Trophoblast cell (in vitro differentiated cells and primary cell): ENCODE results near the gene ELP1.
"Not testable (repeated sequence)": the region's sequence is repeated elsewhere in the genome, so short reads cannot be mapped to it uniquely, and the experiment has no call there.

Experiments
- DNase-seq, 2 donors: peaks; one replicate each; pipeline ENCODE4 v3.0.0-alpha.2; 2016
- H2AFZ ChIP-seq: 2 replicates; pipeline ENCODE4 v1.6.1; 2013; ENCODE audit warnings: low read length, moderate library complexity, mild to moderate bottlenecking; ENCODE audit not compliant: insufficient read depth, poor library complexity
- H2AK5ac ChIP-seq: 2 replicates; pipeline ENCODE4 v1.6.1; 2013; ENCODE audit warnings: mild to moderate bottlenecking, low read length
- H2BK120ac ChIP-seq: 2 replicates; pipeline ENCODE4 v1.6.1; 2013; ENCODE audit warnings: low read length, mild to moderate bottlenecking, moderate library complexity; ENCODE audit not compliant: insufficient read depth, poor library complexity
- H2BK12ac ChIP-seq: 2 replicates; pipeline ENCODE4 v1.6.1; 2013; ENCODE audit warnings: mild to moderate bottlenecking, low read length, moderate library complexity
- H2BK5ac ChIP-seq: 2 replicates; pipeline ENCODE4 v1.6.1; 2013; ENCODE audit warnings: low read length, low read depth, moderate library complexity, mild to moderate bottlenecking; ENCODE audit not compliant: poor library complexity
- H3K14ac ChIP-seq: 2 replicates; pipeline ENCODE4 v1.6.1; 2013; ENCODE audit warnings: mild to moderate bottlenecking, low read length
- H3K18ac ChIP-seq: 2 replicates; pipeline ENCODE4 v1.6.1; 2013; ENCODE audit warnings: mild to moderate bottlenecking, low read length
- H3K23ac ChIP-seq: 2 replicates; pipeline ENCODE4 v1.6.1; 2013; ENCODE audit warnings: low read length
- H3K27ac ChIP-seq: 2 replicates; pipeline ENCODE4 v1.5.1; 2013; ENCODE audit warnings: low read depth, mild to moderate bottlenecking, inconsistent platforms, low read length, moderate library complexity
- H3K27me3 ChIP-seq: 2 replicates; pipeline ENCODE4 v1.6.1; 2013; ENCODE audit warnings: inconsistent platforms, mild to moderate bottlenecking, low read length, moderate library complexity; ENCODE audit not compliant: insufficient read depth
- H3K36me3 ChIP-seq, 2 experiments: 1 replicate in 1 of 2; 2 replicates in 1 of 2; pipeline ENCODE4 v1.6.1; 2013; ENCODE audit warnings: low read length in 2 of 2, mild to moderate bottlenecking in 2 of 2, moderate library complexity in 1 of 2; ENCODE audit not compliant: insufficient read depth in 2 of 2, control insufficient read depth in 1 of 2
- H3K4ac ChIP-seq: 2 replicates; pipeline ENCODE4 v1.6.1; 2013; ENCODE audit warnings: low read depth, mild to moderate bottlenecking, low read length, moderate library complexity
- H3K4me1 ChIP-seq, 2 experiments: 1 replicate in 1 of 2; 2 replicates in 1 of 2; pipeline ENCODE4 v1.6.1; 2013; ENCODE audit warnings: low read length in 2 of 2, mild to moderate bottlenecking in 2 of 2, moderate library complexity in 1 of 2; ENCODE audit not compliant: insufficient read depth in 2 of 2, control insufficient read depth in 1 of 2
- H3K4me2 ChIP-seq: 2 replicates; pipeline ENCODE4 v1.6.1; 2013; ENCODE audit warnings: inconsistent platforms, mild to moderate bottlenecking, low read length, moderate library complexity
- H3K4me3 ChIP-seq: 2 replicates; pipeline ENCODE4 v1.5.1; 2013; ENCODE audit warnings: mild to moderate bottlenecking, low read depth, low read length, inconsistent platforms
- H3K79me1 ChIP-seq: one replicate; pipeline ENCODE4 v1.6.1; 2013; ENCODE audit warnings: low read length
- H3K79me2 ChIP-seq: 2 replicates; pipeline ENCODE4 v1.6.1; 2013; ENCODE audit warnings: low read length, mild to moderate bottlenecking; ENCODE audit not compliant: control insufficient read depth, insufficient read depth, poor library complexity
- H3K9ac ChIP-seq: 2 replicates; pipeline ENCODE4 v1.6.1; 2013; ENCODE audit warnings: mild to moderate bottlenecking, low read length
- H3K9me3 ChIP-seq: 2 replicates; pipeline ENCODE4 v1.6.1; 2013; ENCODE audit warnings: low read depth, mild to moderate bottlenecking, control low read depth, inconsistent platforms, low read length; ENCODE audit not compliant: insufficient read depth
- H4K12ac ChIP-seq: 2 replicates; pipeline ENCODE4 v1.6.1; 2013; ENCODE audit warnings: low read depth, mild to moderate bottlenecking, low read length, moderate library complexity
- H4K8ac ChIP-seq: 2 replicates; pipeline ENCODE4 v1.6.1; 2013; ENCODE audit warnings: low read depth, mild to moderate bottlenecking, low read length, moderate library complexity
- H4K91ac ChIP-seq: one replicate; pipeline ENCODE4 v1.6.1; 2013; ENCODE audit warnings: low read depth, mild to moderate bottlenecking, low read length, moderate library complexity
- WGBS: extraction: QIAGEN DNeasy Blood & Tissue Kit; methylation state at CpG from one replicate; pipeline ENCODE4 v1.1.7; 2013; ENCODE audit warnings: missing lambda C conversion rate; ENCODE audit not compliant: insufficient read length, insufficient coverage; ENCODE audit errors: extremely low coverage; 5-methylcytosine and 5-hydroxymethylcytosine counted together

Gene ELP1

DNA sequence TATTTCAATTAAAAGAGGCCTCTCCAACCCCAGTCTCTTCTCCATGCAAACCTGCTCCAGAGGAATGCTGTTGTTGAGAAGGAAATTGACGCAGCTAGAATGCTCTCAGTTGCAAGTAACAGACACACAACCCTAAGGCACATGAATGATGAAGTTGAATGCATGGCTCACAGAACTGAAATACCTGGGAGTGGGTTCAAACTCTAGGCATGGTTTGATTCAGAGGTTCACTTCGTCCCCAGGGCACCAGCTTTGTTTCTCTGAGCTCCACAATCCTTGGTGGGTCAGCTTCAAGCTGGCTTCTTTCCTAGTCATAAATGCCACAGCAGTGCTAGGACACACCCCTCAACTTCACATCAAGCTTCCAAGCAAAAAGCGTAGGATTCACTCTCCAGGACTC, 82.8 kb downstream of the ELP1 start:
- Histone ChIP-seq H4K12ac (no peak overlapping the region), H3K4me3 (no peak overlapping the region), H3K14ac (no peak overlapping the region), H2BK12ac (no peak overlapping the region), H3K4ac (no peak overlapping the region), H3K23ac (no peak overlapping the region), H3K36me3 (no peaks in the 10 kb centered on the region), H3K4me2 (no peak overlapping the region), H2BK120ac (no peak overlapping the region), H3K27ac (no peak overlapping the region), H3K9ac (no peak overlapping the region), H2AFZ (no peak overlapping the region), H2AK5ac (no peak overlapping the region), H3K4me1 (peaks cover 0 to 2% of the 10 kb centered on the region in 2 experiments), H3K79me2 (no peaks in the 10 kb centered on the region), H3K9me3 (no peaks in the 10 kb centered on the region), H4K91ac (no peak overlapping the region), H3K27me3 (no peaks in the 10 kb centered on the region), H3K18ac (no peak overlapping the region), H3K79me1 (no peaks in the 10 kb centered on the region), H4K8ac (no peak overlapping the region), H2BK5ac (no peak overlapping the region)
- DNase-seq: no peak
- no CpG with 5 or more reads among the region's 3 CpGs for WGBS

DNA sequence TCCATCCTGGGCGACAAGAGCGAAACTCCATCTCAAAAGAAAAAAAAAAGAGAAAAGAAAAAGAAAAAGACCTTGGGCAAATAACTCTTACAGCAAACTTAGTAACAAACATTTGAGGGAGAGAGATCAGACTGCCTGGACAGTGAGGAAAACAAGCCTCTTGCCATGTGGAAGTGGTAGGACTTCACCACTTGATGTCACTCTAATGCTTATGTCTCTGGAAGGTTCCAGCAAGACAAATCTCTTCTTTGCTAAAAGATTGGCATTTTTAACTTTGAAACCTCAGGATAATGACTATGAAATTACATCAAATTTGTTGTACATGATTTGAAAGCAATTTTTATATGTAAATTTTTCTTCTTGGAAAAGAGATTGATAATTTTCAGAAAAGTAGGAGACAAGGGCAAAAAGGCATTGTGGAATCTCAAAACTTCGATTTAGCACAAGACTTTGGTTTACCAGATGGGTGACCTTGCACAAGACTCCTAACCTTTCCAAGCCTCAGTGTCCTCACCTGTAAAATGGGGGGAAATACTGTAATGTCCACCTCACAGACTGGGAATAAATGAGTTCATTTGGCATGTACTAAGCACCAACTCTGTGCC, 83.5 kb downstream of the ELP1 start:
- H3K9me3 ChIP-seq: no peaks in the 10 kb centered on the region
- no peaks in the 10 kb centered on the region for H3K79me2 ChIP-seq
- no peak overlapping the region for H3K4me2 ChIP-seq
- H3K9ac ChIP-seq: no peak overlapping the region
- no peak overlapping the region for H4K91ac ChIP-seq
- H3K36me3 ChIP-seq: no peaks in the 10 kb centered on the region
- no peak overlapping the region for H3K27ac ChIP-seq
- no peak overlapping the region for H3K4ac ChIP-seq
- no peaks in the 10 kb centered on the region for H3K27me3 ChIP-seq
- no peak overlapping the region for H2BK12ac ChIP-seq
- H2AFZ ChIP-seq: no peak overlapping the region
- H3K4me3 ChIP-seq: no peak overlapping the region
- H2BK5ac ChIP-seq: no peak overlapping the region
- no peak overlapping the region for H3K14ac ChIP-seq
- no peak for DNase-seq
- H3K18ac ChIP-seq: no peak overlapping the region
- H4K8ac ChIP-seq: no peak overlapping the region
- H3K79me1 ChIP-seq: no peaks in the 10 kb centered on the region
- no peak overlapping the region for H4K12ac ChIP-seq
- no CpG with 5 or more reads among the region's 3 CpGs for WGBS
- H2BK120ac ChIP-seq: no peak overlapping the region
- H3K23ac ChIP-seq: no peak overlapping the region
- peaks cover 0 to 2% of the 10 kb centered on the region in 2 experiments for H3K4me1 ChIP-seq
- no peak overlapping the region for H2AK5ac ChIP-seq

DNA sequence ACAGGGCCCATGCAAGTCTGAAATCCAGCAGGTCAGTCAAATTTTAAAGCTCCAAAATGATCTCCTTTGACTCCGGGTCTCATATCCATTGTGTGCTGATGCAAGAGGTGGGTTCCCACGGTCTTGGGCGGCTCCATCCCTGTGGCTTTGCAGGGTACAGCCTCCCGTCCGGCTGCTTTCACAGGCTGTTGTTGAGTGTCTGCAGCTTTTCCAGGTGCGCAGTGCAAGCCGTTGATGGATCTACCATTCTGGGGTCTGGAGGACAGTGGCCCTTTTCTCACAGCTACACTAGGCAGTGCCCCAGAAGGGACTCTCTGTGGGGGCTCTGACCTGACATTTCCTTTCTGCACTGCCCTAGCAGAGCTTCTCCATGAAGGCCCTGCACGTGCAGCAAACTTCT, 85.6 kb downstream of the ELP1 start:
- H3K9ac ChIP-seq, H3K4me3 ChIP-seq, H3K4me2 ChIP-seq, H3K4ac ChIP-seq, H2BK5ac ChIP-seq, H3K9me3 ChIP-seq, H4K12ac ChIP-seq, H2AFZ ChIP-seq, DNase-seq, H3K27me3 ChIP-seq, H3K4me1 ChIP-seq, H3K36me3 ChIP-seq, H2AK5ac ChIP-seq, H3K14ac ChIP-seq, H2BK120ac ChIP-seq, H3K79me1 ChIP-seq, H3K27ac ChIP-seq, H2BK12ac ChIP-seq, H3K23ac ChIP-seq, H3K18ac ChIP-seq, H4K8ac ChIP-seq, H4K91ac ChIP-seq, H3K79me2 ChIP-seq: not testable (repeated sequence)
- no CpG with 5 or more reads among the region's 8 CpGs for WGBS

DNA sequence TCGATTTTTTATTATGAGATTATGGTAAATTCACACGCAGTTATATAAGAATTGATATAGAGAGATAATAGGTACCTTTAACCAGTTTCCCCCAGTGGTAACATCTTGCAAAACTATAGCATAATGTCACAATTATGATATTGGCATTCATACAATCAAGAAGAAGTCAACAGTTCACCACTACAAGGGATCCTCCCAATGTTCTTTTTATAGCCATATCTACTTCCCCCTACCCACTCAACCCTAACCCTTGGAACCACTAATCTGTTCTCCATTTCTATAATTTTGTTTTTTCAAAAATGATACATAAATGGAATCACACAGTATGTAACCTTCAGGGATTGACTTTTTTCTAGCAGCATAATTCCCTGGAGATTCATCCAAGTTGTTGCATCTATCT, 88.0 kb downstream of the ELP1 start:
- no peak overlapping the region for H2AK5ac ChIP-seq
- no peaks in the 10 kb centered on the region for H3K36me3 ChIP-seq
- no peak overlapping the region for H4K8ac ChIP-seq
- no peak overlapping the region for H3K18ac ChIP-seq
- H2BK5ac ChIP-seq: no peak overlapping the region
- no peaks in the 10 kb centered on the region for H3K4me1 ChIP-seq
- no peak overlapping the region for H3K4me2 ChIP-seq
- H3K79me2 ChIP-seq: no peaks in the 10 kb centered on the region
- H3K27me3 ChIP-seq: no peaks in the 10 kb centered on the region
- no peak overlapping the region for H2BK12ac ChIP-seq
- H3K27ac ChIP-seq: no peak overlapping the region
- no peak overlapping the region for H4K91ac ChIP-seq
- WGBS: no CpG with 5 or more reads among the region's 2 CpGs
- no peak overlapping the region for H3K14ac ChIP-seq
- no peak overlapping the region for H2AFZ ChIP-seq
- H2BK120ac ChIP-seq: no peak overlapping the region
- H3K4ac ChIP-seq: no peak overlapping the region
- no peaks in the 10 kb centered on the region for H3K9me3 ChIP-seq
- H4K12ac ChIP-seq: no peak overlapping the region
- no peaks in the 10 kb centered on the region for H3K79me1 ChIP-seq
- no peak overlapping the region for H3K9ac ChIP-seq
- no peak overlapping the region for H3K4me3 ChIP-seq
- no peak overlapping the region for H3K23ac ChIP-seq
- no peak for DNase-seq
